ENCODE results near the gene CLEC18C.
"Not testable (repeated sequence)": the region's sequence is repeated elsewhere in the genome, so short reads cannot be mapped to it uniquely, and the experiment has no call there.

Gene CLEC18C

DNA sequence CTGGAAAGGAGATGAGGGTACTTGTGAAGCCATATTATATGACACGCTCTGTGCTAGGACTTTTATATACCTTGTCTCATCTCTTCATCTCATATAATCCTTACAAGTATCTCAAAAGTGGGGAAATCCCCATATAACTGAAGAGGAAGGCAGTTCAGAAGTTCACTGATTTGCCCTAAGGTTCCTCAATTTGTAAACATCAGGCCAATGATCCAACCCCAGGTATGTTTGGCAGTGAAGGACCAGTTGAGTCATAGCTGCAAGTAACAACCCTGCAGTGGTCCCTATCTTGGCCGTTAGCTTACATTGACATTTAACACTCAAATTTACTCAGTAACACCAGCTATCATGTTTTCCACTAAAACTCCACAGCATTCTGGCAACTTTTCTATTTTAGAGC is 45.0 kb downstream of the CLEC18C start:
- not testable (repeated sequence) for DNase-seq

DNA sequence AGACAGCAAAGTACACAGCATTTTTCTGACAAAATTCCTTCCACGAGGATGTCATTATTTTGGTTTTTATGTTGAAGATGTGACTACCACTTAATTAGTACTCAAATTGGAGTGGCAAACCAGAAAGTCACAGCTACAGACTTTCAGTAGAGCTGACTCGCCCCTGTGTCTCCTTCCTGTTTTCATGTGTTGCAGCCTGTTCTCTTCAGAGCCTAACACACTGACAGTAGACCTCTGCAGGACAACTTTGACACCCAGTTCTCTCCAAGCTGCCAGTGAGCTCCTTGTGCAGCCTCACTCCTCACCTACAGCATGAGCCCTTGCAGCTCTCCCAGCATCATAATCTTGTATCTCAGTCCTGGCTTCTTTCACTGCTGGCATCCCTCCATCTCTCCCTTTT is 49.0 kb downstream of the CLEC18C start:
- not testable (repeated sequence) for DNase-seq

DNA sequence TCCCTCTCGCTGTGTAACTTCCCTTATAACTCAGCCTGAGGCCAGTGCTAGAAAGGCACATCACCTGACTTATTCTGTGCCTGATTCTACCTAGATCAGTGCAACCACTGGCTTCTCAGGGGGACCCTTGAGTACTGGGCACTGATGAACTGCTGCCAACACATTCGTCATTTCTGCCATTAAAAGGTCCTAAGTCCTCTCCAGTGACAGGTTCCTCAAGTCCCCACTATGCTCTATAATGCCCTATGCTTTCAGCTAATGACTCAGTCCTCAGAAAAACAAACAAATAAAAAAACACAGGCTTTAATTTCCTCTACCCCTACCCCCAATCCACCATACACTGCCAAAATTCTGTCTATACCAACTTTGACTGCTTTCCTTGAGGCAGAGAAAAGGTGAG is 49.6 kb downstream of the CLEC18C start:
- not testable (repeated sequence) for DNase-seq

DNA sequence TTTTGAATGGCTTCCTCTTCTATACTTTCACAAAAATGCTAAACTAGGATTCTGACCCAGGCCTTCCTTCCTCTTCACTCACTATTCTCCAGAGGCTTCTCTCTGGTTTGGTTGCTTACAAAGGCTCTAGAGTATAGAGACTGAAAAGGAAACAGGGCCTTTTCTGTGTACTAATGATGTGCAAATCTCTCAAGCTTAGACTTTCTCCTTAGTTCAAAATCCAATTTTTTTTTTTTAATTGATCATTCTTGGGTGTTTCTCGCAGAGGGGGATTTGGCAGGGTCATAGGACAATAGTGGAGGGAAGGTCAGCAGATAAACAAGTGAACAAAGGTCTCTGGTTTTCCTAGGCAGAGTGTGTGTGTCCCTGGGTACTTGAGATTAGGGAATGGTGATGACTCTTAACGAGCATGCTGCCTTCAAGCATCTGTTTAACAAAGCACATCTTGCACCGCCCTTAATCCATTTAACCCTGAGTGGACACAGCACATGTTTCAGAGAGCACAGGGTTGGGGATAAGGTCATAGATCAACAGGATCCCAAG is 50.5 kb downstream of the CLEC18C start:
- not testable (repeated sequence) for DNase-seq

DNA sequence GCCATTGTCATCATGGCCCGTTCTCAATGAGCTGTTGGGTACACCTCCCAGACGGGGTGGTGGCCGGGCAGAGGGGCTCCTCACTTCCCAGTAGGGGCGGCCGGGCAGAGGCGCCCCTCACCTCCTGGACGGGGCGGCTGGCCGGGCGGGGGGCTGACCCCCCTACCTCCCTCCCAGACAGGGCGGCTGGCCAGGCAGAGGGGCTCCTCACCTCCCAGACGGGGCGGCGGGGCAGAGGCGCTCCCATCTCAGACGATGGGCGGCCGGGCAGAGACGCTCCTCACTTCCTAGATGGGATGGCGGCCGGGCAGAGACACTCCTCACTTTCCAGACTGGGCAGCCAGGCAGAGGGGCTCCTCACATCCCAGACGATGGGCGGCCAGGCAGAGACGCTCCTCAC is 51.1 kb downstream of the CLEC18C start:
- not testable (repeated sequence) for DNase-seq

DNA sequence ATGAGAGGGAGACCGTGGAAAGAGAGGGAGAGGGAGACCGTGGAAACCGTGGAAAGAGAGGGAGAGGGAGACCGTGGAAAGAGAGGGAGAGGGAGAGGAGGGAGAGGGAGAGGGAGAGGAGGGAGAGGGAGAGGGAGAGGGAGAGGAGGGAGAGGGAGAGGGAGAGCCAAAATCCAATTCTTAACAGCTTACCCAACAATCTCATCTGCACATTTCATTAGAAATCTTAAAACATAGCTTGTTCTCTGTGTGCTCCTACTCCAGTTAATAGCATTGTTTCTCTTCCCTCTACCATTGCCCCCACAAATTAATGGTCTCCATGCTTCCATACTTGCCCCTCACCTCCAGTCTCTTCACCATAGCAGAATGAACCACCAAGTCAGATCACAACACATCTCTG is 51.8 kb downstream of the CLEC18C start:
- DNase-seq, result not testable (repeated sequence)

DNA sequence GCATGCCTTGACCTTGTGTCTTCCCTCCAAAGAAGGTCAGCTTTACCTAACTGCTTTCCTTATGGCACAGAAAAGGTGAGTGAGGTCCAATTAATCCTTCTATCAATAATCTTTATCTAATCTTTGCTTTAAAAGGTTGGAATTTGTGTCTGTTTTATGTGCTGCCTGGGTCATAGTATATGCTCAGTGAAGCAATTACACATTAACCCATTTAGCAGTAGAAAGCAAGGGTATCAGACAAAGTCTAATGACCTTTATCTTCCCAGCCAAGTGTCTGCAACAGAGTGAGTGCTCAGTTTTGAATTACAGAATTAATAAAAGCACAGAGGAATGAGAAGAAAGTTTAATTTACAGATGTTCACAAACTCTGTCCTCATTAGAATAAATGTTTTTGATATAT is 52.4 kb downstream of the CLEC18C start:
- DNase-seq, result not testable (repeated sequence)

DNA sequence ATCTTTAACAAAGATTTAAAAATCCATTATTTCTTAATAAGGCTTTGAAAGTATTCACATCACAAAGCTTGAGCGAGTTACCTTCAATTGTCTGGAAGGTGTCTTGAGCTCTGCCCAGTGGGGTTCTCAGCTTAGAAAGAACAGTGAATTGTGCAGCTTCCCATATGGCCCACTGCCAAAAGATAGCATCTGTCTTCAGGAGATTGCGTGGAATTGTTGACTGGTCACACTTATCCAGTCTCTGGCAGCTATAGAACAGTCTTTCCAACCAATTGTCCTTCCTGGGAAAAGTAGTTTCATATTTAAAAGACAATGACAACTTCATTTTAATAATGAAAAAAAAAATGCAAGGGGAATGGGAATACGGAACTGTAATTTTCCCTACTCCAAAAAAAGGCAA is 58.2 kb downstream of the CLEC18C start:
- DNase-seq, result not testable (repeated sequence)
